HCT116 (cell line): ENCODE data around the gene MUC16.

Experiments used
- ATF3 ChIP-seq: IDR thresholded peaks from 2 replicates; pipeline ENCODE4 v1.6.1; 2012
- CEBPB ChIP-seq: IDR thresholded peaks from 2 replicates; pipeline ENCODE4 v1.6.1; 2012; ENCODE audit warnings: low read depth
- CTCF ChIP-seq, 3 experiments: fragments of 200-600 bp in 1 of 3; sonication (generic) in 1 of 3; IDR thresholded peaks in 2 of 3; conservative IDR thresholded peaks in 1 of 3; 2 replicates each; pipeline ENCODE4 v1.5.1; 2012 to 2017; ENCODE audit warnings: low read depth in 2 of 3, low read length in 2 of 3, antibody characterized with exemption in 1 of 3, borderline replicate concordance in 1 of 3, control low read depth in 1 of 3, mild to moderate bottlenecking in 1 of 3, mixed read lengths in 1 of 3, mixed run types in 1 of 3, moderate library complexity in 1 of 3; ENCODE audit not compliant: insufficient read depth in 1 of 3
- EZH2 ChIP-seq: fragments of 200-600 bp; sonication (generic); IDR thresholded peaks from 2 replicates; pipeline ENCODE4 v1.6.1; 2017; ENCODE audit warnings: antibody characterized with exemption, mixed run types
- JUND ChIP-seq: IDR thresholded peaks from 2 replicates; pipeline ENCODE4 v1.6.1; 2012
- MAX ChIP-seq: IDR thresholded peaks from 2 replicates; pipeline ENCODE4 v1.6.1; 2012
- POLR2A ChIP-seq: IDR thresholded peaks from 2 replicates; pipeline ENCODE4 v1.7.0; 2011; ENCODE audit warnings: borderline replicate concordance; ENCODE audit not compliant: insufficient read depth, insufficient read length; ENCODE audit errors: extremely low read depth
- POLR2AphosphoS5 ChIP-seq: IDR thresholded peaks from 2 replicates; pipeline ENCODE4 v1.6.1; 2011; ENCODE audit warnings: mild to moderate bottlenecking, low read depth, low read length, moderate library complexity
- RAD21 ChIP-seq: IDR thresholded peaks from 2 replicates; pipeline ENCODE4 v1.6.1; 2012; ENCODE audit warnings: low read depth, mild to moderate bottlenecking

GRCh38 chr19:9014803-9015202 lies 4.6 kb upstream of the MUC16 start:
- TF ChIP-seq POLR2A (no peak), CTCF (IDR thresholded peaks at IDR 0.05 in 2 of 3, conservative IDR thresholded peaks at IDR 0.05 in 1 of 3; ENCODE audit: borderline replicate concordance in 1 of 3, insufficient read depth in 1 of 3, low read depth in 2 of 3, low read length in 2 of 3) (no peak), CEBPB (no peak), POLR2AphosphoS5 (no peak), RAD21 (no peak), EZH2 (no peak), JUND (no peak), ATF3 (no peak), MAX (no peak)
